ENCODE results near the gene C4BPB.

The C4BPB gene

GRCh38 chr1:207084701-207085180 lies 3.9 kb upstream of the C4BPB start:
- DNase-seq (ENCODE audit: low read depth, low spot score): peak; percentile 38

GRCh38 chr1:207085887-207086286 lies 2.8 kb upstream of the C4BPB start:
- DNase-seq (ENCODE audit: low read depth, low spot score): no peak

- DNase-seq (ENCODE audit: low read depth, low spot score): no peak
Observed at GRCh38 chr1:207088161-207088560, 499 bp upstream of the C4BPB start.

GRCh38 chr1:207089627-207090355 lies 1.1 kb downstream of the C4BPB start:
- DNase-seq (ENCODE audit: low read depth, low spot score): no peak

GRCh38 chr1:207091200-207091908 lies 2.7 kb downstream of the C4BPB start:
- no peak for DNase-seq (ENCODE audit: low read depth, low spot score)

GRCh38 chr1:207093944-207094343 lies 5.3 kb downstream of the C4BPB start:
- DNase-seq (ENCODE audit: low read depth, low spot score): no peak

- no peak for DNase-seq (ENCODE audit: low read depth, low spot score)
Observed at GRCh38 chr1:207097871-207098324, 9.2 kb downstream of the C4BPB start.

- DNase-seq (ENCODE audit: low read depth, low spot score): no peak
Observed at GRCh38 chr1:207101720-207102119, 13.1 kb downstream of the C4BPB start.

GRCh38 chr1:207102146-207102545 lies 13.5 kb downstream of the C4BPB start:
- no peak for DNase-seq (ENCODE audit: low read depth, low spot score)

GRCh38 chr1:207102659-207103058 lies 14.0 kb downstream of the C4BPB start:
- DNase-seq (ENCODE audit: low read depth, low spot score): no peak

GRCh38 chr1:207103892-207104373 lies 15.3 kb downstream of the C4BPB start, which contains the start of gene C4BPA:
TSS of gene C4BPA (plus strand) at chr1:207104233. CDS start at chr1:207113026, 8,793 bp downstream.
- no peak for DNase-seq (ENCODE audit: low read depth, low spot score)

GRCh38 chr1:207109004-207109403 lies 20.3 kb downstream of the C4BPB start:
- no peak for DNase-seq (ENCODE audit: low read depth, low spot score)

GRCh38 chr1:207112616-207113296 lies 24.1 kb downstream of the C4BPB start:
- no peak for DNase-seq (ENCODE audit: low read depth, low spot score)

- DNase-seq (ENCODE audit: low read depth, low spot score): no peak
Observed at GRCh38 chr1:207115269-207115668, 26.6 kb downstream of the C4BPB start.

GRCh38 chr1:207124389-207124788 lies 35.7 kb downstream of the C4BPB start:
- DNase-seq (ENCODE audit: low read depth, low spot score): no peak

- DNase-seq (ENCODE audit: low read depth, low spot score): no peak
Observed at GRCh38 chr1:207128336-207128921, 39.8 kb downstream of the C4BPB start.

- no peak for DNase-seq (ENCODE audit: low read depth, low spot score)
Observed at GRCh38 chr1:207129053-207129452, 40.4 kb downstream of the C4BPB start.

GRCh38 chr1:207130252-207131036 lies 41.8 kb downstream of the C4BPB start:
- no peak for DNase-seq (ENCODE audit: low read depth, low spot score)

GRCh38 chr1:207131163-207131562 lies 42.5 kb downstream of the C4BPB start:
- DNase-seq (ENCODE audit: low read depth, low spot score): no peak

- no peak for DNase-seq (ENCODE audit: low read depth, low spot score)
Observed at GRCh38 chr1:207134581-207134980, 45.9 kb downstream of the C4BPB start.

- no peak for DNase-seq (ENCODE audit: low read depth, low spot score)
Observed at GRCh38 chr1:207139616-207140015, 51.0 kb downstream of the C4BPB start.
